NCI-H146 treated with DMSO at 0.1 percent for 48 hours (cell line): ENCODE data around the gene MCF2L.
"Not testable (repeated sequence)": the region's sequence is repeated elsewhere in the genome, so short reads cannot be mapped to it uniquely, and the experiment has no call there.

Source experiments
- DNase-seq: peaks from one replicate; lab custom pipeline; 2025; ENCODE audit not compliant: unreplicated experiment; lab: John Stamatoyannopoulos, UW

Gene MCF2L

DNA sequence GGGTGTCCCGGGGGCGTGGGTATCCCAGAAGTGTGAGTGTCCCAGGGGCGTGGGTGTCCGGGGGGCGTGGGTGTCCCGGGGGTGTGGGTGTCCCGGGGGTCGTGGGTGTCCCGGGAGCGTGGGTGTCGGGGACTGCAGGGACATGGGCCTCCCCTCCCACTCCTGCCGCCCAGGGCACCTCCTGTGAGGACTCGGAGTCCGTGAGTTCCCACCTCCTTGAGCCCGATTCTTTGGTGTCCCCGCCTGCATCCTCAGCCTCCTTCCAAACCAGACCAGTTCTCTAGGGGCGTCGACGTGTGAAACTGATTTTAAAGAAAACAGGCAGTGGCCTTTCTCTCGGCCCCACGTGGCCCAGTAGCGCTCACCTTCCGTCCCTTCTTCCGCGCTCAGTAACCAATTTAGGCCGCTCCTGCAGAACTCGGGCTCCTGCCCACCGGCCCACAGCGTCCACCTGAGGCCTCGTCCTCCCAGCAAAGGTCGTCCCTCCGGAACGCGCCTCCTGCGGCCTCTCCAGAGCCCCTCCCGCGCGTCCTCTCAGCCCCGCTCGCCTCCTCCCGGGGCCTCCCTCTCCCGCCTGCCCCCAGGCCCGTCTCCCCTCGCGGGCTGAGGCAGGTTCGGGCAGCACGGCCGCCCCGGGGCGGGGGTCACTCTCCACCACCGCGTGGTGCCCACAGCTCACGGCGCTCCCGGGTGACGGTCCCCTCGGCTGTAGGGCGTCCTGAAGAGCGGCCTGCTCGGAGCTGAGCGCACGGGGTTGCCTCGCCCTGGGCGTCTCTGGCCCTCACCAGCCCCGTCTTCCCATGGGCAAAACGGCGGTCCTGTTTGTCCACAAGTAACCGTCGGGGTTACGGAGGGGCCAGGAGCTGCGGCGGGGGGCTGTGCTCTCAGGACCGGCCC, 140.4 kb downstream of the MCF2L start:
- DNase-seq, result no peak

- no peak for DNase-seq
Observed at GRCh38 chr13:113110048-113110851, 141.2 kb downstream of the MCF2L start.

GRCh38 chr13:113110852-113111315, 141.9 kb downstream of the MCF2L start:
- DNase-seq, result no peak

- DNase-seq, result not testable (repeated sequence)
Observed at GRCh38 chr13:113111821-113112220, 142.8 kb downstream of the MCF2L start.

- not testable (repeated sequence) for DNase-seq
Observed at GRCh38 chr13:113112475-113112874, 143.5 kb downstream of the MCF2L start.

DNA sequence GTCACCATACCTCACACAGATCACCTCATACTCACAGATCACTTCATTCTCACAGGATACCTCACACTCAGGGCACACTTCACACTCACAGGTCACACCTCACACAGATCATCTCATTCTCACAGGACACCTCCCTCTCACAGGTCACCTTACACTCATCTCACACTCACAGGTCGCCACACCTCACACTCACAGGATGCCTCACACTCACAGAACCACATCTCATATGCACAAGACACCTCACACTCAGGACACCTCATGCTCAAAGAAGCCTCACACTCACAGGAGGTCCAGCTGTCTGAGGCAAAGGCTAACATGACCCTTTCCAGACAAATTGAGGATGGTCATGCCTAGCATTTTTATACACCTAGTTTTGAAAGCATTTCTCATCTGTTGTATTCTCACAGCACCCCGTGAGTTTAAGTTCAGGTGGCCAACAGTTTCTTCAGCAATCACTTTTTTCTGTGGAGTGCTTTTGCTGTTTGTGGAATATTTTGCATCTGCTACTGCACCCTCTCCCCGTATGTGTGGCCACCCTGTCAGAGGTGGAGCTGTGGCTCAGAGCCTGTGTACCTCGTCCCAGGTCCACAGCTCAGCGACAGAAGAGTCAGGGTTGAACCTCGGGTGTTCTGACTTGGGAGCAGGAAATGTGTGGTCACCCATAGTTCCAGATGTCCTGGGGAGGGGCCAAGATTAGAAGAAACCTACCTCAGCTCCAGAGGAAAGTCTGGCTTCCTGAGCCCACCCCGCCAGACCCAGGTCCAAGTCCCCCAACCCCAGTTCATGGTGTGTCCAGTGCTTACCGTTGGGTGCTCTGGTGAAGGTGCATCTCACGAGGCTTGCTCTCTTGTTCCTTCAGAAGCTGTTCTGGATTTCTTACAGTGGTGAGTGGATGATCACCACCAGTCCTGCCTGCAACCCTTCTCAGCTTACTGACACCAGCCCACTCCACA, 144.2 kb downstream of the MCF2L start:
- DNase-seq, result no peak

DNA sequence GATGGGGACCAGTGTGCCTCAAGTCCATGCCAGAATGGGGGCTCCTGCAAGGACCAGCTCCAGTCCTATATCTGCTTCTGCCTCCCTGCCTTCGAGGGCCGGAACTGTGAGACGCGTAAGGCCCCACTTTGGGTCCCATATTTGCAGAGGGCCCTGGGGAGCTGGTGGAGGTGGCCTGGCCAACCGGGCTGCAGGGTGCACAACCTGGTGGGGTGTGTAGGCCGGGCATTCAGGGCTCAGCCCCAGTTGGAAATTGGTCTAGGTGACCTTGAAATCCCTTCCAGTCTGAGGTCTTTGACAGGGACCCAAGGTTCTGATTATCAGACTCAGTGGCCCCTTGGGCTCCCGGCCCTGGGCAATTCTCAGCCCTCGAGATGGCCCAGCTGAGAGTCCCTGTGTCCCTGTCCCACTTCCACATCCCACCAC, 144.8 kb downstream of the MCF2L start:
- DNase-seq, result no peak

DNA sequence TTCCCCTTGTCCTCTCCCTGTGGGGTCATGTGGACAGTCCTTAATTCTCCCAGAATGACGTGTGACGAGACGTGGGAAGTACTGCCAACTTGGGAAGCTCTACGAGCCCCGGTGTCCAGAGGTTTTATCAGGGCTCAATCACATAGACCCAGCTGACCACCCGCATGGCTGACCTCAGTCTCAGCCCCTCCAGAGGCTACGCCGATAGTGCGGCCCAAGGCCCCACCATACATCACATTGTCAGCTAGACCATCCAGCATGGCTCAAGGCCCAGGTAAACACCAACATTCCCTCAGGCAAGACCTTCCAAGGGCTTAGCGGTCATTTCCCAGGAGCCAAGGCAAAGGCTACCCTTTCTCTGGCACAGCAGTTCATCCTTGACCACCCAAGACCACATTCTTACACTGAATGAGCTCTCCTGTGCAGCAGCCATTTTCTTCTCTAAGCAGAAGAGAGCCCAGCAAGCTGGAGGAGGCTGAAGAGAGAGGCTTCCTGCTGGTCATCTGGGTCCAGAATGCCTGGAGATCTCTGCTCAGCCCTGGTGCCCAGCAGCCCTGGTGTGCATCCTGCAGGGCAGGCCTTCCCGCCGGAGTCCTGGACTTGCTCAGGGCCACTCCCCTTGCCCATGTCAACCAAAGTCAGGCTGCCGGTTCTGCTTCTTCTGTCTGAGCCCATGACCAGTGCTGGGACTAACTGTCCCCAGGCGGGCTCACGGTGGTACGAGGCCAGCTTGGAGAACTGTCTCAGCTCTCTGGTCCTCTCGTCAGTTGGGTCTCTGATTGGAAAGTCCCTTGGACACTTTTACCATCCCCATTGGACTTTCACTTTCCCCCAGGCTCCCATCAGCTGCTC, 145.7 kb downstream of the MCF2L start:
- no peak for DNase-seq

DNA sequence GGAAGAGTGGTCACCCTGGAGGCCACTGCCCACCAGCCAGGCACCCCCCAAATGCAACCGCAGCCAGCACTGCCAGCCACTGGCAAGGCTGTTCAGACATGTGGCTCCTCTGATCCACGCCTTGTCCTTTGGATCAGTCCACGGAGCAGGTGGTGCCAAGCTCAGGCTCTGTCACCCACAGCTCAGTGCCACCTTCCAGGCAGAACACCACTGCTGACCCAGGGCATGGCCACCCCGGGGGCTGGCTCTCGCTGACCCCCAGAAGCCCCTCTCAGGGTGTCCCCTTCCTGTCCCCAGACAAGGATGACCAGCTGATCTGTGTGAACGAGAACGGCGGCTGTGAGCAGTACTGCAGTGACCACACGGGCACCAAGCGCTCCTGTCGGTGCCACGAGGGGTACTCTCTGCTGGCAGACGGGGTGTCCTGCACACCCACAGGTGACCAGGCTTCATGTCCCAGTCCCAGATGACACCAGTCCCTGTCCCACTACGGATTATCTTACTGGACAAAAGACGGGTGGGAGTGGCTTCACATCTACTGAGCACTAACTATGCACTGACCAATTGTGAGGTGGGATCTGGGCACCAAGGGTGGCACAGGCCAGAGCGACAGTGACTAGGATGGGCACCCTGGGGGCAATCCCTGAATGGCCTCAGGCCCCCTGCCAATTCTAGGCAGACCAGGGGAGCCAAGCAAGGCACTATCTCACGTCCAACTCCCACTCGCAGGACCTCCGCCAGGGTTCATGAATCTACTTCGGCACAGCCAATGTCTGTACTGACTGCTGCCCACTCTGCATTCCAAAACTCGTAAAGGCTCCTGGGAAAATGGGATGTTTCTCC, 146.6 kb downstream of the MCF2L start:
- no peak for DNase-seq

DNA sequence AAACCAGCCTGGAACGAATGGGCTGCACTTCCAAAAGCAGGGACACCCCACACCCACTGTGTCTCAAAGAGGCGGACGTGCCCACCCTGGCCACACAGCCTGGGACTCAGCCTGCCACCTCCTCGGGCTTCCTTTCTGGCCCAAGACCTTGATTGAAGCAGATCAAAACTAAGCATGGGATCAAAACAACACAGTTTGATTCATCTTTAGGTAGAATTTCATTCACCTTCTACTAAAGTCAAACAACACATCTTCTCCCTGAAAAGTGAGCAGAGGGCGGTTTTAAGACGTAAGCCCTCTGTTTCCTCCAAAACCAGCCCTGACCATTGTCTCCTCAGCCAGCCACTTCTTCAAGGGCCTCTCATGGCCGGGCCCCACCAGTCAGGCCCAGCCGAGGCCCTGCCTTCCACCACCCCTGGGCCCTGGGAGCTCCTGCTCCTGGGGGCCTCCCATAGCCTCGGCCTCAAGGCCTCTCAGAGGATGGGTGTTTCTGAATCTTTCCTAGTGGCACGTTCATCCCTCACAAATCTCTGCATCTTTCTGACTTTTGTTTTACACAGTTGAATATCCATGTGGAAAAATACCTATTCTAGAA, 147.3 kb downstream of the MCF2L start:
- no peak for DNase-seq

DNA sequence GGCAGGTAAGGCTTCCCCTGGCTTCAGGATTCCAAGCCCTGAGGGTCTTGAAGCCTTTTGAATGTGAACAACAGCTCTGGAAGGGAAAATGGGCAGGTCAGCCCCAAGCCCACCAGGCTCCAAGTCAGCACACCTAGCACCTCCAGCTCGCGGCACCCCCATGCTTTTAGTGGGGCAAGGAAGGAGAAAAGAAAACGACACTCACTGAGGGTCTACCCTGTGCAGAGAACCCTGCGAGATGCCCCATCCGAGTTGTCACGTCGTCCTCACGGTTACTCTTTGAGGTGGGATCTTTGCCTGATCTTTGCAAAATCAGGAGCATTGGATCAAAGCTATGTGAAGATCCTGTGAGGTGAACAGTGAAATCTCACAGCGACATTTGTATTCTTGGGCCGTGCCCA, 147.9 kb downstream of the MCF2L start:
- DNase-seq, result no peak

DNA sequence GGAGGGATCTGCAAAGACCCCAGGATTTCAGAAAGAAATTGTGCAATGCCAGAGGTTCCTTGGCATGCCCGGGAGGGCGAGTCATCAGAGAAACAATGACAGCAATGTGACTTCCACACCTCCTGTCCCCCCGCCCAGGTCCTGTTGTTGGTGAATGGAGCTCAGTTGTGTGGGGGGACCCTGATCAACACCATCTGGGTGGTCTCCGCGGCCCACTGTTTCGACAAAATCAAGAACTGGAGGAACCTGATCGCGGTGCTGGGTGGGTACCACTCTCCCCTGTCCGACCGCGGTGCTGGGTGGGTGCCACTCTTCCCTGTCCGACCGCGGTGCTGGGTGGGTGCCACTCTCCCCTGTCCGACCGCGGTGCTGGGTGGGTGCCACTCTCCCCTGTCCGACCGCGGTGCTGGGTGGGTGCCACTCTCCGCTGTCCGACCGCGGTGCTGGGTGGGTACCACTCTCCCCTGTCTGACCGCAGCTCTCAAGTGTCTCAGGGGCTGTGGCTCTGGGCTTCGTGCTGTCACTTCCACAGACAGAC, 148.4 kb downstream of the MCF2L start:
- no peak for DNase-seq

DNA sequence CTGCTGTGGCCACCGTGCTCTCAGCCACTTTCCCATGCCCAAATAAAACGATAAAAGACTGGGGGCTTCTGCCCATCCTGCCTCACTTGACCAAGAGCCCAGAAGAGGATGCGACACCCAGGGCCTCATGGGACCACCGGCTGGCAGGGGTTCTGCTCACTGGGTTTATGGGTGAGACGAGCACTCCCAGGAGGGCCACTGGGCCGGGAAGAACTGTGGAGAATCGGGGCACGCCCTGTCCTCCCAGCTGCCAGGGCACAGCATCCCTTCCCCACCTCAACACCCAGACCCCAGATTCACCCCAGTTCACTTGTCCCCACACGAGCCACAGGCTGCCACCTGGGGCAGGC, 148.9 kb downstream of the MCF2L start:
- DNase-seq, result no peak

GRCh38 chr13:113118261-113119021, 149.4 kb downstream of the MCF2L start:
- no peak for DNase-seq

DNA sequence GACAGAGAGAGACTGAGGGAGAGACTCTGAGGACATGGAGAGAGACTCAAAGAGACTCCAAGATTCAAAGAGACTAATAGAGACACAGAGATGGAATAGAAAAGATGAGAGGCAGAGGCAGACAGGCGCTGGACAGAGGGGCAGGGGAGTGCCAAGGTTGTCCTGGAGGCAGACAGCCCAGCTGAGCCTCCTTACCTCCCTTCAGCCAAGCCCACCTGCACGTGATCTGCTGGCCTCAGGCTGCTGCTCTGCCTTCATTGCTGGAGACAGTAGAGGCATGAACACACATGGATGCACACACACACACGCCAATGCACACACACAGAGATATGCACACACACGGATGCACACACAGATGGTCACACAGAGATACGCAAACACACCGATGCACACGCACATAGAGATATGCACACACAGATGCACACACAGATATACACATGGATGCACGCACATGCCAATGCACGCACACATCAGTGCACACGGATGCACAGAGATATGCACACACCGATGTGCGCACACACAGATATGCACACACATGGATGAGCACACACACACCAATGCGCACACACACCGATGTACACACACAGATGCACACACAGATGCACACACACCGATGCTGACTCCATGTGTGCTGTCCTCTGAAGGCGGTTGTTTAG, 150.3 kb downstream of the MCF2L start:
- DNase-seq, result no peak

- DNase-seq, result peak; percentile 13
Observed at GRCh38 chr13:113119822-113120189, 150.8 kb downstream of the MCF2L start.
